Esophagus muscularis mucosa (tissue), 3 donors: ENCODE data around the gene CGB7.
"Not testable (repeated sequence)": the region's sequence is repeated elsewhere in the genome, so short reads cannot be mapped to it uniquely, and the experiment has no call there.

ENCODE experiments used
- CTCF ChIP-seq, 3 experiments: fragments of 200-600 bp in 2 of 3; fragments of 450-650 bp in 1 of 3; sonication (generic) in 2 of 3; IDR thresholded peaks; one replicate each; pipeline ENCODE4 v1.5.1; 2017 to 2019; ENCODE audit warnings: antibody characterized with exemption in 3 of 3, mild to moderate bottlenecking in 2 of 3, moderate library complexity in 1 of 3
- POLR2A ChIP-seq: fragments of 450-650 bp; IDR thresholded peaks from one replicate; pipeline ENCODE4 v1.6.1; 2017; ENCODE audit warnings: antibody characterized with exemption, moderate library complexity, mild to moderate bottlenecking, low read depth
- POLR2AphosphoS5 ChIP-seq, 2 donors: sonication (generic); formaldehyde crosslinking; IDR thresholded peaks; one replicate each; pipeline ENCODE4 v1.6.1; 2017; ENCODE audit warnings: antibody characterized with exemption in 2 of 2

GRCh38 chr19:49036815-49037214, 20.7 kb downstream of the CGB7 start, which contains the start of gene CGB1:
- TF ChIP-seq POLR2A; POLR2AphosphoS5 (IDR thresholded peaks at IDR 0.05): not testable (repeated sequence)
- peak in 1 of 3 experiments; percentile 10 for TF ChIP-seq CTCF (IDR thresholded peaks at IDR 0.05)
